ENCODE measurements around the gene ANKRD40CL.
"Not testable (repeated sequence)": the region's sequence is repeated elsewhere in the genome, so short reads cannot be mapped to it uniquely, and the experiment has no call there.

ANKRD40CL gene

GRCh38 chr17:50767446-50767845, at the start of gene ANKRD40CL:
TSS of gene ANKRD40CL (minus strand) at chr17:50767518. CDS start at chr17:50766913, 605 bp downstream.
- no peak for DNase-seq

GRCh38 chr17:50816271-50816670, 49.0 kb upstream of the ANKRD40CL start:
- DNase-seq: no peak

GRCh38 chr17:50815400-50815799, 48.1 kb upstream of the ANKRD40CL start:
- DNase-seq: no peak

GRCh38 chr17:50813583-50813982, 46.3 kb upstream of the ANKRD40CL start:
- DNase-seq: no peak

- DNase-seq: no peak
Observed at GRCh38 chr17:50808888-50809287, 41.6 kb upstream of the ANKRD40CL start.

GRCh38 chr17:50808413-50808812, 41.1 kb upstream of the ANKRD40CL start:
- no peak for DNase-seq

- no peak for DNase-seq
Observed at GRCh38 chr17:50807675-50808074, 40.4 kb upstream of the ANKRD40CL start.

GRCh38 chr17:50807009-50807408, 39.7 kb upstream of the ANKRD40CL start:
- DNase-seq: peak; percentile 59

GRCh38 chr17:50806141-50806643, 38.9 kb upstream of the ANKRD40CL start:
- no peak for DNase-seq

- DNase-seq: no peak
Observed at GRCh38 chr17:50805486-50805885, 38.2 kb upstream of the ANKRD40CL start.

- not testable (repeated sequence) for DNase-seq
Observed at GRCh38 chr17:50804749-50805475, 37.6 kb upstream of the ANKRD40CL start.

GRCh38 chr17:50803676-50804075, 36.4 kb upstream of the ANKRD40CL start:
- no peak for DNase-seq

GRCh38 chr17:50802609-50803571, 35.6 kb upstream of the ANKRD40CL start:
- no peak for DNase-seq

- DNase-seq: no peak
Observed at GRCh38 chr17:50800196-50800700, 32.9 kb upstream of the ANKRD40CL start.

- DNase-seq: no peak
Observed at GRCh38 chr17:50799582-50799981, 32.3 kb upstream of the ANKRD40CL start.

- no peak for DNase-seq
Observed at GRCh38 chr17:50798424-50799288, 31.3 kb upstream of the ANKRD40CL start.

GRCh38 chr17:50797135-50797810, 30.0 kb upstream of the ANKRD40CL start:
- no peak for DNase-seq

- DNase-seq: no peak
Observed at GRCh38 chr17:50794361-50794760, 27.0 kb upstream of the ANKRD40CL start.

- DNase-seq: no peak
Observed at GRCh38 chr17:50793007-50793406, 25.7 kb upstream of the ANKRD40CL start.

- DNase-seq: no peak
Observed at GRCh38 chr17:50792132-50792531, 24.8 kb upstream of the ANKRD40CL start.

- no peak for DNase-seq
Observed at GRCh38 chr17:50790618-50791017, 23.3 kb upstream of the ANKRD40CL start.

GRCh38 chr17:50787106-50787505, 19.8 kb upstream of the ANKRD40CL start:
- no peak for DNase-seq
